ENCODE data around the gene INPP4A.

GRCh38 chr2:98543842-98544241, 99.2 kb downstream of the INPP4A start:
- TF ChIP-seq CTCF (IDR thresholded peaks at IDR 0.05) (no peak), POLR2A (IDR thresholded peaks at IDR 0.05) (no peak), EP300 (IDR thresholded peaks at IDR 0.05) (no peak)
